Measurements from ENCODE around the gene DST. TPM values are rescaled to one million over a fixed set of nuclear protein-coding genes. Genes with fewer than 3 reads are reported as not detected.
A peak's percentile ranks its signal among the peaks of the same experiment; 100 is the strongest.

DST gene
- total and polyA plus RNA-seq, 7 donors, result 58.3 to 341 (median 109) TPM

- no peaks in the 10 kb centered on the region for H3K27me3 ChIP-seq (ENCODE audit: insufficient read depth in 3 of 3, low read length in 2 of 3)
- no peak overlapping the region for H3K27ac ChIP-seq
- H3K4me1 ChIP-seq, result no peaks in the 10 kb centered on the region
- no peak overlapping the region for H3K4me3 ChIP-seq
- TF ChIP-seq, protein P1, sequence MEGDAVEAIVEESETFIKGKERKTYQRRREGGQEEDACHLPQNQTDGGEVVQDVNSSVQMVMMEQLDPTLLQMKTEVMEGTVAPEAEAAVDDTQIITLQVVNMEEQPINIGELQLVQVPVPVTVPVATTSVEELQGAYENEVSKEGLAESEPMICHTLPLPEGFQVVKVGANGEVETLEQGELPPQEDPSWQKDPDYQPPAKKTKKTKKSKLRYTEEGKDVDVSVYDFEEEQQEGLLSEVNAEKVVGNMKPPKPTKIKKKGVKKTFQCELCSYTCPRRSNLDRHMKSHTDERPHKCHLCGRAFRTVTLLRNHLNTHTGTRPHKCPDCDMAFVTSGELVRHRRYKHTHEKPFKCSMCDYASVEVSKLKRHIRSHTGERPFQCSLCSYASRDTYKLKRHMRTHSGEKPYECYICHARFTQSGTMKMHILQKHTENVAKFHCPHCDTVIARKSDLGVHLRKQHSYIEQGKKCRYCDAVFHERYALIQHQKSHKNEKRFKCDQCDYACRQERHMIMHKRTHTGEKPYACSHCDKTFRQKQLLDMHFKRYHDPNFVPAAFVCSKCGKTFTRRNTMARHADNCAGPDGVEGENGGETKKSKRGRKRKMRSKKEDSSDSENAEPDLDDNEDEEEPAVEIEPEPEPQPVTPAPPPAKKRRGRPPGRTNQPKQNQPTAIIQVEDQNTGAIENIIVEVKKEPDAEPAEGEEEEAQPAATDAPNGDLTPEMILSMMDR (IDR thresholded peaks at IDR 0.05), result no peak
- intact Hi-C loops (cut with DNase I), result loop anchor here in 1 of 2 donors (10.0 kb wide), 1 partner anchor 50 kb away; no protein-coding TSS in a partner anchor
- ATAC-seq (peak in 1 of 4 donors; percentile 25), DNase-seq (no peak)
- WGBS, 3 donors, result 46 to 65% (median 57%) methylated on average over 7 of the region's 7 CpGs
- H3K36me3 ChIP-seq (ENCODE audit: insufficient read depth in 1 of 2, low read depth in 1 of 2), result peaks cover 3 to 81% of the 10 kb centered on the region in 2 donors
- no peaks in the 10 kb centered on the region for H3K9me3 ChIP-seq
Measured at GRCh38 chr6:56515081-56515905, 127.4 kb downstream of the DST start.

DNA sequence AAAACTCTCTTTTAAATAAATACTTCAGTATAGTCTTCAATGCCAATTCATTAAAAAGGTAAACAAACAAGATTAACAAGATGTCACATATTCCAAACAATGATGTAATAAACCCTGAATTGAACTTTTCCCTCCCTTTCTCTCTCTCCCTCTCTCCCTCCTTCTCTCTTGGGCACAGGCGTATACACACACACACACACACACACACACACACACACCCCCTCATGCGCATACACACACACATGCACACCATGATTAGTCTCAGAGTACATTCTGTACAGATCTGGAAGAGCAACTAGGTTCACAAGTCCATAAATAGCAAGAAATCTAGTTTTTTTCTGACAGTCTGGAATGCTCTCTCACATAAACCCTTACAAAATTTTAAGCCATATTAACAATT lies 128.3 kb downstream of the DST start:
- 23 to 50% (median 32%) methylated on average over 2 of the region's 2 CpGs for WGBS, 3 donors
- H3K4me1 ChIP-seq, result no peaks in the 10 kb centered on the region

DNA sequence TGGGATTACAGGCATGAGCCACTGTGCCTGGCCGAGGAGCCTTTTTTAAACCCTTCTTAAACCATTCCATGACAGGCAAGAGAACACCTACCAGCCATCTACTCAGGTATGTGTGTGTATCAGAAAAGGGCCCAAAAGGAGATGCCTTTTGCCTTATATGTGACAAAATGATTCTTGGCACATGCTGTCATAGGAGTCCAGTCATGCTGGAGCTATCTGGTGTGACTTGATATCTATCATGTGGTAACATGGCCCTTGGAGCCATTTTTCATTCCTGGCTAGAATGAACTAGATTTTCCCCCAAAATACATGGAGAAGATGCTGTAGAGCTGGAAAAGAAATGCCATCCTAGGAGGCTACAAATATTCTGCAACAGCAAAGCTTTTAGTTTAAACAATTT lies 129.1 kb downstream of the DST start:
- Histone ChIP-seq H3K9me3 (no peaks in the 10 kb centered on the region), H3K36me3 (ENCODE audit: insufficient read depth in 1 of 2, low read depth in 1 of 2) (peaks cover 9 to 90% of the 10 kb centered on the region in 2 donors), H3K4me1 (no peaks in the 10 kb centered on the region), H3K27ac (peak overlapping the region; percentile 26), H3K4me3 (no peak overlapping the region), H3K27me3 (ENCODE audit: insufficient read depth in 3 of 3, low read length in 2 of 3) (no peaks in the 10 kb centered on the region)
- peak; percentile 37 to 69 (median 58) for ATAC-seq
- intact Hi-C loops (cut with DNase I), result loop anchor here in 1 of 2 donors (10.0 kb wide), 1 partner anchor 49 kb away; no protein-coding TSS in a partner anchor
- DNase-seq, result no peak
- 98 to 100% (median 100%) methylated on average over 1 of the region's 1 CpG for WGBS, 3 donors
- TF ChIP-seq, protein P1 (IDR thresholded peaks at IDR 0.05), result no peak

More for the DNA sequence above, 128.3 kb downstream of the DST start:
- ATAC-seq (peak in 3 of 4 donors; percentile 68 to 84 (median 70)), DNase-seq (no peak)
- no peaks in the 10 kb centered on the region for H3K9me3 ChIP-seq
- no peak overlapping the region for H3K27ac ChIP-seq
- H3K27me3 ChIP-seq (ENCODE audit: insufficient read depth in 3 of 3, low read length in 2 of 3), result no peaks in the 10 kb centered on the region
- intact Hi-C loops (cut with DNase I), result loop anchor here in 1 of 2 donors (10.0 kb wide), 1 partner anchor 50 kb away; no protein-coding TSS in a partner anchor
- H3K36me3 ChIP-seq (ENCODE audit: insufficient read depth in 1 of 2, low read depth in 1 of 2), result peaks cover 6 to 85% of the 10 kb centered on the region in 2 donors
- TF ChIP-seq, protein P1 (IDR thresholded peaks at IDR 0.05), result no peak
- H3K4me3 ChIP-seq, result no peak overlapping the region

GRCh38 chr6:56511591-56511990 lies 131.1 kb downstream of the DST start:
- TF ChIP-seq, protein P1 (IDR thresholded peaks at IDR 0.05), result no peak
- DNase-seq, result no peak
- H3K27me3 ChIP-seq (ENCODE audit: insufficient read depth in 3 of 3, low read length in 2 of 3), result no peaks in the 10 kb centered on the region
- no peak for ATAC-seq
- H3K4me3 ChIP-seq, result no peak overlapping the region
- H3K36me3 ChIP-seq (ENCODE audit: insufficient read depth in 1 of 2, low read depth in 1 of 2), result peaks cover 9 to 86% of the 10 kb centered on the region in 2 donors
- no peaks in the 10 kb centered on the region for H3K9me3 ChIP-seq
- intact Hi-C loops (cut with DNase I), result loop anchor here in 1 of 2 donors (10.0 kb wide), 1 partner anchor 47 kb away; no protein-coding TSS in a partner anchor
- H3K27ac ChIP-seq, result no peak overlapping the region
- 53 to 86% (median 75%) methylated on average over 2 of the region's 2 CpGs for WGBS, 3 donors
- H3K4me1 ChIP-seq, result peaks cover 11% of the 10 kb centered on the region
